Mesodermal cell (in vitro differentiated cells): ENCODE data around the gene LRRC1.

ENCODE experiments used
- H3K27ac ChIP-seq: 2 replicates; pipeline ENCODE4 v1.7.0; 2013; ENCODE audit warnings: mild to moderate bottlenecking, low read depth, low read length, moderate library complexity; ENCODE audit not compliant: severe bottlenecking
- H3K36me3 ChIP-seq: 2 replicates; pipeline ENCODE4 v1.7.1; 2013; ENCODE audit warnings: mild to moderate bottlenecking, low read length, moderate library complexity; ENCODE audit not compliant: control insufficient read depth, insufficient read depth
- H3K4me1 ChIP-seq: one replicate; pipeline ENCODE4 v1.7.1; 2013; ENCODE audit warnings: mild to moderate bottlenecking, low read length; ENCODE audit not compliant: insufficient read depth, control insufficient read depth, poor library complexity, severe bottlenecking
- H3K4me3 ChIP-seq: 2 replicates; pipeline ENCODE4 v1.7.0; 2013; ENCODE audit warnings: low read length, control low read depth, mild to moderate bottlenecking; ENCODE audit not compliant: insufficient read depth, poor library complexity, severe bottlenecking; ENCODE audit errors: extremely low read depth
- H3K9me3 ChIP-seq: 2 replicates; pipeline ENCODE4 v1.7.1; 2013; ENCODE audit warnings: mild to moderate bottlenecking, low read length, moderate library complexity; ENCODE audit not compliant: control insufficient read depth
- WGBS, 2 experiments: methylation state at CpG; one replicate each; pipeline ENCODE4 v1.1.5; 2013; ENCODE audit warnings: missing lambda C conversion rate in 2 of 2; ENCODE audit not compliant: insufficient coverage in 2 of 2; 5-methylcytosine and 5-hydroxymethylcytosine counted together

LRRC1 gene

GRCh38 chr6:53956804-53957203 lies 162.0 kb downstream of the LRRC1 start:
- Histone ChIP-seq H3K36me3 (no peaks in the 10 kb centered on the region), H3K4me3 (no peak overlapping the region), H3K4me1 (peaks cover 6% of the 10 kb centered on the region), H3K9me3 (no peaks in the 10 kb centered on the region), H3K27ac (no peak overlapping the region)

DNA sequence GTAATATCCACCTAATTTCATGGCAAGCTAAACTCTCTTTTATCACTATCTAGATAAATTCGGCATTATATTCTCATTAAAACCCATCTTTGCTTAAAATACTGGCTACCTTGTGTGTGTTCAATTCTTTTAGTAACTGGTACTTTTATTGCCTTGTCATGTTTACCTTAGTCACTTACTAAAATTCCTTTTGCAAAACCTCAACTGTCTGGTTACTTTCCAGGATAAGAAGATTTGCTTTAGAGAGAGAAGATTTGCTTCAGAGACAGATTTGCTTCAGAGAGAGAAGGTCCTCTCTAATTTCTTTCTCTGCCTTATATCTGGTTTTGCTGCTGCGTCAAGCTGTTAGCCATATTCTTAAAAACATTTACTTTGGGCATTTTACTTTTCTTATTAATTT lies 164.9 kb downstream of the LRRC1 start:
- WGBS, 2 experiments: no CpG with 5 or more reads among the region's 2 CpGs
- Histone ChIP-seq H3K36me3 (no peaks in the 10 kb centered on the region), H3K4me3 (no peak overlapping the region), H3K27ac (no peak overlapping the region), H3K4me1 (peaks cover 22% of the 10 kb centered on the region), H3K9me3 (no peaks in the 10 kb centered on the region)

- Histone ChIP-seq H3K4me3 (no peak overlapping the region), H3K9me3 (no peaks in the 10 kb centered on the region), H3K36me3 (no peaks in the 10 kb centered on the region), H3K27ac (no peak overlapping the region), H3K4me1 (peaks cover 22% of the 10 kb centered on the region)
- 81 to 90% methylated on average over 2 to 4 of the region's 4 CpGs for WGBS, 2 experiments
These were observed 165.5 kb downstream of the LRRC1 start for GRCh38 chr6:53960311-53960710.

- H3K4me3 ChIP-seq: no peak overlapping the region
- WGBS, 2 experiments: 19 to 57% methylated on average over 3 to 6 of the region's 7 CpGs
- H3K4me1 ChIP-seq: peaks cover 22% of the 10 kb centered on the region
- H3K36me3 ChIP-seq: no peaks in the 10 kb centered on the region
- H3K9me3 ChIP-seq: no peaks in the 10 kb centered on the region
- peak overlapping the region; percentile 91 for H3K27ac ChIP-seq
These were observed 167.0 kb downstream of the LRRC1 start for GRCh38 chr6:53961679-53962370.

DNA sequence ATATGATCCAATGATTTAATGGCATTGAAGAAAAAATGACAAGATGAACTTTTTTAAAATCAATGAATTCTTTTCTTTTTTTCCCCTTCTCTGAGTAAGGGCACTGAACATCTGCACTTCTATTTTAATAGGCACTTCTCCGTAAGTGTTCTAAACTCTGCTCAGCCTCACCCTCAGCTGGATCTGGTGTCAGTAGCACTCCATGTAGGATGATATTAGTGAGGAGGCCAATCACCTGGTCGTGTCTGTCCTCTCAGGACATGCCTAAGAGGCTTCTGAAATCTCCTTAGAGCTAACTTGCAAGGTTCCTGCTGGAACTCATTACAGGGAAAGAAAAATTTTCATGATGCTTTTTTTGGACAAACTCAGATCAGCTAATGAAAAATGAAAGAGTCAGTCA lies 167.8 kb downstream of the LRRC1 start:
- peak overlapping the region; percentile 91 for H3K27ac ChIP-seq
- H3K4me3 ChIP-seq: no peak overlapping the region
- WGBS, 2 experiments: 86 to 100% methylated on average over 1 of the region's 2 CpGs
- H3K4me1 ChIP-seq: peaks cover 22% of the 10 kb centered on the region
- no peaks in the 10 kb centered on the region for H3K36me3 ChIP-seq
- H3K9me3 ChIP-seq: no peaks in the 10 kb centered on the region

GRCh38 chr6:53967415-53967814 lies 172.6 kb downstream of the LRRC1 start:
- Histone ChIP-seq H3K4me1 (peaks cover 10% of the 10 kb centered on the region), H3K4me3 (no peak overlapping the region), H3K9me3 (no peaks in the 10 kb centered on the region), H3K36me3 (no peaks in the 10 kb centered on the region), H3K27ac (no peak overlapping the region)
- WGBS, 2 experiments: 60 to 65% methylated on average over 2 of the region's 2 CpGs
